ENCODE measurements around the gene SORT1. TPM values are rescaled to one million over a fixed set of nuclear protein-coding genes. Genes with fewer than 3 reads are reported as not detected.

The SORT1 gene
- total RNA-seq, 1 donor from 2014 or later: 183 TPM

GRCh38 chr1:109314795-109315194 lies 82.9 kb downstream of the SORT1 start:
- peaks cover 76% of the 10 kb centered on the region for H3K36me3 ChIP-seq
- ATAC-seq: no peak

GRCh38 chr1:109312978-109313775 lies 84.5 kb downstream of the SORT1 start:
- Histone ChIP-seq H3K9me3 (no peaks in the 10 kb centered on the region), H3K27ac (no peak overlapping the region), H3K4me3 (no peak overlapping the region), H3K4me1 (peaks cover 7% of the 10 kb centered on the region), H3K36me3 (peaks cover 63% of the 10 kb centered on the region), H3K27me3 (no peaks in the 10 kb centered on the region)
- no peak for TF ChIP-seq CTCF (IDR thresholded peaks at IDR 0.05)
- intact Hi-C loops (cut with DNase I): no loop called here
- DNase-seq (no peak), ATAC-seq (peak; percentile 62)

More at GRCh38 chr1:109314795-109315194, 82.9 kb downstream of the SORT1 start:
- H3K9me3 ChIP-seq: no peaks in the 10 kb centered on the region
- no peak for DNase-seq
- H3K27ac ChIP-seq: no peak overlapping the region
- intact Hi-C loops (cut with DNase I): no loop called here
- no peak for TF ChIP-seq CTCF (IDR thresholded peaks at IDR 0.05)
- peaks cover 5% of the 10 kb centered on the region for H3K4me1 ChIP-seq
- H3K4me3 ChIP-seq: no peak overlapping the region
- H3K27me3 ChIP-seq: no peaks in the 10 kb centered on the region

GRCh38 chr1:109312246-109312645 lies 85.5 kb downstream of the SORT1 start:
- intact Hi-C loops (cut with DNase I): no loop called here
- H3K9me3 ChIP-seq: no peaks in the 10 kb centered on the region
- H3K27me3 ChIP-seq: no peaks in the 10 kb centered on the region
- ATAC-seq: no peak
- no peak overlapping the region for H3K27ac ChIP-seq
- DNase-seq: no peak
- peaks cover 53% of the 10 kb centered on the region for H3K36me3 ChIP-seq
- TF ChIP-seq CTCF (IDR thresholded peaks at IDR 0.05): no peak
- H3K4me3 ChIP-seq: no peak overlapping the region
- peaks cover 16% of the 10 kb centered on the region for H3K4me1 ChIP-seq

- Histone ChIP-seq H3K27me3 (no peaks in the 10 kb centered on the region), H3K36me3 (peaks cover 24% of the 10 kb centered on the region), H3K27ac (no peak overlapping the region), H3K4me3 (no peak overlapping the region), H3K4me1 (peaks cover 31% of the 10 kb centered on the region), H3K9me3 (no peaks in the 10 kb centered on the region)
- ATAC-seq: no peak
- TF ChIP-seq CTCF (IDR thresholded peaks at IDR 0.05): no peak
- DNase-seq: no peak
- intact Hi-C loops (cut with DNase I): no loop called here
Measured at GRCh38 chr1:109309347-109309746, 88.4 kb downstream of the SORT1 start.

- H3K36me3 ChIP-seq: peaks cover 7% of the 10 kb centered on the region
- peak overlapping the region; percentile 63 for H3K27ac ChIP-seq
- H3K9me3 ChIP-seq: no peaks in the 10 kb centered on the region
- no peaks in the 10 kb centered on the region for H3K27me3 ChIP-seq
- intact Hi-C loops (cut with DNase I): no loop called here
- peak; percentile 76 for DNase-seq
- no peak overlapping the region for H3K4me3 ChIP-seq
- ATAC-seq: peak; percentile 76
- H3K4me1 ChIP-seq: peaks cover 26% of the 10 kb centered on the region
- no peak for TF ChIP-seq CTCF (IDR thresholded peaks at IDR 0.05)
Measured at GRCh38 chr1:109307274-109308021, 90.3 kb downstream of the SORT1 start.

All from upper lobe of right lung (tissue), 1 donor.